ENCODE measurements around the gene TEKTIP1. TPM values are rescaled to one million over a fixed set of nuclear protein-coding genes. Genes with fewer than 3 reads are reported as not detected.

TEKTIP1 gene
- polyA plus RNA-seq, 1 donor from 2014 or later, result not detected

DNA sequence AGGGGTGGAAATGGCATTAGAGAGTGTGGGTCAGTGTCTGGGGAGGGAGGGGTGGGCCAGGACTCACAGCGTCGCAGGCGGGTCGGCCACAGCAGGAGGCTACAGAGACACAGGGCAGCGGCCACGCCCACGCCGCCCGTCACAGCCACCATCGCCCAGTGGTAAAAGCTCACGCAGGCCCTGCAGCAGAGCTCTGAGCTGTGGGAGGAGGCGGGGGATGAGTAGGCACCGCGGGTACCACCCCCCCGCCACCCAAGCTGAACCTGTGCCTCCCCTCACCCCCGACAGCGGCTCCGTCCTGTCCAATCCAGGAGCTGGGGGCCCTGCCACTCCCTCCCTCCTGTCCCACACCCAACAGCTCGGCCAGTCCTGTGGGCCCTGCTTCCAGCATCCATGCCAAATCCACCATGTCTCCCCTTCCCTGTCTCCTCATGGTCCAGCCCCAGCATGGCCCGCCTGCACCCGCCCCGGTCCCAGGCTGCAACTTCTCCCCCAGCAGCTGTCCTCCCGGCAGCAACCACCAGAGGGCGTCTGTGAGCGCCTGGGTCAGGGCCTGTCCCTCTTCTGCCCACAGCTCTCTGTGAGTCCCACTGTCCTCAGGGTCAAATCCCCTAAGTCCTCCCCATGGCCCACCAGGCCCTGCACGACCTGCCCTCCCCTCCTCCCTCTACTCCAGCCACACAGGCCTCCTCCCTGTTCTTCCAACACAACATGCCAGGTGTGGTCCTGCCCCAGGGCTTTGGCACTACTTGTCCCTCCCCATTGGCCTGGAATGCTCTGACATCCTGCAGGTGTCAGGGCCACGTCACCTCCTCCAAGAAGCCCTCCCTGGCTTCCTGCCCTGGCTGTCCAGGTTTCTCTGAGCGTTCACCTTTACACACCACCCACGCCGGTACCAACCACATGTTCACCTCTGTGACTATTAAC, 6.0 kb downstream of the TEKTIP1 start:
- Histone ChIP-seq H3K36me3 (ENCODE audit: insufficient read depth, low read length) (no peaks in the 10 kb centered on the region), H3K27ac (ENCODE audit: low read length) (no peak overlapping the region), H3K9ac (ENCODE audit: low read length) (no peak overlapping the region), H3K9me2 (ENCODE audit: insufficient read depth, low read length) (no peaks in the 10 kb centered on the region), H2AFZ (ENCODE audit: low read depth, low read length) (no peak overlapping the region), H3F3A (ENCODE audit: insufficient read depth, low read length, poor library complexity, severe bottlenecking) (no peaks in the 10 kb centered on the region), H3K27me3 (ENCODE audit: insufficient read depth, low read depth, low read length) (no peaks in the 10 kb centered on the region), H3K9me3 (ENCODE audit: low read length) (no peaks in the 10 kb centered on the region), H3K79me2 (replicated peaks; ENCODE audit: insufficient read depth, low read length) (no peaks in the 10 kb centered on the region), H3K4me3 (ENCODE audit: low read length) (no peak overlapping the region), H4K20me1 (ENCODE audit: insufficient read depth) (no peaks in the 10 kb centered on the region), H3K4me2 (ENCODE audit: low read length) (no peak overlapping the region)
- TF ChIP-seq EP300 (conservative IDR thresholded peaks at IDR 0.05; ENCODE audit: poor library complexity, severe bottlenecking), result no peak
- TF ChIP-seq EZH2 (IDR thresholded peaks at IDR 0.05; ENCODE audit: borderline replicate concordance, insufficient read depth, low read length, poor library complexity, severe bottlenecking), result no peak
- peak; percentile 45 for TF ChIP-seq RAD21 (conservative IDR thresholded peaks at IDR 0.05)
- TF ChIP-seq, protein P1, sequence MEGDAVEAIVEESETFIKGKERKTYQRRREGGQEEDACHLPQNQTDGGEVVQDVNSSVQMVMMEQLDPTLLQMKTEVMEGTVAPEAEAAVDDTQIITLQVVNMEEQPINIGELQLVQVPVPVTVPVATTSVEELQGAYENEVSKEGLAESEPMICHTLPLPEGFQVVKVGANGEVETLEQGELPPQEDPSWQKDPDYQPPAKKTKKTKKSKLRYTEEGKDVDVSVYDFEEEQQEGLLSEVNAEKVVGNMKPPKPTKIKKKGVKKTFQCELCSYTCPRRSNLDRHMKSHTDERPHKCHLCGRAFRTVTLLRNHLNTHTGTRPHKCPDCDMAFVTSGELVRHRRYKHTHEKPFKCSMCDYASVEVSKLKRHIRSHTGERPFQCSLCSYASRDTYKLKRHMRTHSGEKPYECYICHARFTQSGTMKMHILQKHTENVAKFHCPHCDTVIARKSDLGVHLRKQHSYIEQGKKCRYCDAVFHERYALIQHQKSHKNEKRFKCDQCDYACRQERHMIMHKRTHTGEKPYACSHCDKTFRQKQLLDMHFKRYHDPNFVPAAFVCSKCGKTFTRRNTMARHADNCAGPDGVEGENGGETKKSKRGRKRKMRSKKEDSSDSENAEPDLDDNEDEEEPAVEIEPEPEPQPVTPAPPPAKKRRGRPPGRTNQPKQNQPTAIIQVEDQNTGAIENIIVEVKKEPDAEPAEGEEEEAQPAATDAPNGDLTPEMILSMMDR (IDR thresholded peaks at IDR 0.05; ENCODE audit: poor library complexity, severe bottlenecking), result peak; percentile 74
- TF ChIP-seq SMC3 (conservative IDR thresholded peaks at IDR 0.05; ENCODE audit: poor library complexity), result peak; percentile 68

DNA sequence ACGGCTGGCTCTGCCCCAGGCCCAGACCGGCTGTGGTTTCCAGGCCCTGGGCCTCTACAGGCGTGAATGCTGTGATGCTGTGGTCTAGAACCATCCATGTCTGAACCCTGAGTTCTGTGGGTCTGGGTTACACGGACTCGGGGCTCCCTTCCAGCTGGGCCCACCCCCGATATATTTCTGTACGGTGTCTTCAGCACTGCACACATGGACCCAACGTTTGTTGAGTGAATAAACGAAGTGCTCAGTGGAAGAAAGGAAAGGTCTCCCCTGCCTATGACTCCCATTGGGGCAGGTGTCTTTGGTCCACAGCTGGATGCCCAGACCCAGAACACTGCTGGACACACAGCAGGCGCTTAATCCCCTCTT, 6.7 kb downstream of the TEKTIP1 start:
- Histone ChIP-seq H2AFZ (ENCODE audit: low read depth, low read length) (no peak overlapping the region), H3K27me3 (ENCODE audit: insufficient read depth, low read depth, low read length) (no peaks in the 10 kb centered on the region), H3K36me3 (ENCODE audit: insufficient read depth, low read length) (no peaks in the 10 kb centered on the region), H3K4me2 (ENCODE audit: low read length) (no peak overlapping the region), H3K9me2 (ENCODE audit: insufficient read depth, low read length) (no peaks in the 10 kb centered on the region), H3F3A (ENCODE audit: insufficient read depth, low read length, poor library complexity, severe bottlenecking) (no peaks in the 10 kb centered on the region), H3K4me3 (ENCODE audit: low read length) (no peak overlapping the region), H3K9me3 (ENCODE audit: low read length) (no peaks in the 10 kb centered on the region), H3K9ac (ENCODE audit: low read length) (no peak overlapping the region), H3K79me2 (replicated peaks; ENCODE audit: insufficient read depth, low read length) (no peaks in the 10 kb centered on the region), H4K20me1 (ENCODE audit: insufficient read depth) (no peaks in the 10 kb centered on the region), H3K27ac (ENCODE audit: low read length) (no peak overlapping the region)
- no peak for TF ChIP-seq TAF1 (IDR thresholded peaks at IDR 0.05; ENCODE audit: low read depth)
- TF ChIP-seq, protein P1 (IDR thresholded peaks at IDR 0.05; ENCODE audit: poor library complexity, severe bottlenecking), result no peak
- no peak for TF ChIP-seq SMC3 (conservative IDR thresholded peaks at IDR 0.05; ENCODE audit: poor library complexity)
- no peak for TF ChIP-seq RAD21 (conservative IDR thresholded peaks at IDR 0.05)
- no peak for TF ChIP-seq EZH2 (IDR thresholded peaks at IDR 0.05; ENCODE audit: borderline replicate concordance, insufficient read depth, low read length, poor library complexity, severe bottlenecking)
- TF ChIP-seq POLR2AphosphoS5 (IDR thresholded peaks at IDR 0.05), result no peak
- no peak for TF ChIP-seq MXI1 (conservative IDR thresholded peaks at IDR 0.05; ENCODE audit: poor library complexity, severe bottlenecking)
- TF ChIP-seq, protein P2, sequence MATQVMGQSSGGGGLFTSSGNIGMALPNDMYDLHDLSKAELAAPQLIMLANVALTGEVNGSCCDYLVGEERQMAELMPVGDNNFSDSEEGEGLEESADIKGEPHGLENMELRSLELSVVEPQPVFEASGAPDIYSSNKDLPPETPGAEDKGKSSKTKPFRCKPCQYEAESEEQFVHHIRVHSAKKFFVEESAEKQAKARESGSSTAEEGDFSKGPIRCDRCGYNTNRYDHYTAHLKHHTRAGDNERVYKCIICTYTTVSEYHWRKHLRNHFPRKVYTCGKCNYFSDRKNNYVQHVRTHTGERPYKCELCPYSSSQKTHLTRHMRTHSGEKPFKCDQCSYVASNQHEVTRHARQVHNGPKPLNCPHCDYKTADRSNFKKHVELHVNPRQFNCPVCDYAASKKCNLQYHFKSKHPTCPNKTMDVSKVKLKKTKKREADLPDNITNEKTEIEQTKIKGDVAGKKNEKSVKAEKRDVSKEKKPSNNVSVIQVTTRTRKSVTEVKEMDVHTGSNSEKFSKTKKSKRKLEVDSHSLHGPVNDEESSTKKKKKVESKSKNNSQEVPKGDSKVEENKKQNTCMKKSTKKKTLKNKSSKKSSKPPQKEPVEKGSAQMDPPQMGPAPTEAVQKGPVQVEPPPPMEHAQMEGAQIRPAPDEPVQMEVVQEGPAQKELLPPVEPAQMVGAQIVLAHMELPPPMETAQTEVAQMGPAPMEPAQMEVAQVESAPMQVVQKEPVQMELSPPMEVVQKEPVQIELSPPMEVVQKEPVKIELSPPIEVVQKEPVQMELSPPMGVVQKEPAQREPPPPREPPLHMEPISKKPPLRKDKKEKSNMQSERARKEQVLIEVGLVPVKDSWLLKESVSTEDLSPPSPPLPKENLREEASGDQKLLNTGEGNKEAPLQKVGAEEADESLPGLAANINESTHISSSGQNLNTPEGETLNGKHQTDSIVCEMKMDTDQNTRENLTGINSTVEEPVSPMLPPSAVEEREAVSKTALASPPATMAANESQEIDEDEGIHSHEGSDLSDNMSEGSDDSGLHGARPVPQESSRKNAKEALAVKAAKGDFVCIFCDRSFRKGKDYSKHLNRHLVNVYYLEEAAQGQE (IDR thresholded peaks at IDR 0.05; ENCODE audit: borderline replicate concordance), result no peak
- no peak for TF ChIP-seq EP300 (conservative IDR thresholded peaks at IDR 0.05; ENCODE audit: poor library complexity, severe bottlenecking)

All from neural cell (in vitro differentiated cells).